NCI-H510A treated with DMSO at 0.1 percent for 48 hours (cell line): ENCODE results near the gene TTI1.

ENCODE experiments used
- DNase-seq: peaks from one replicate; lab custom pipeline; 2025; lab: John Stamatoyannopoulos, UW

The TTI1 gene

GRCh38 chr20:37987602-37988290 lies 45.5 kb downstream of the TTI1 start:
- no peak for DNase-seq

GRCh38 chr20:37986873-37987601 lies 46.2 kb downstream of the TTI1 start:
- no peak for DNase-seq

- no peak for DNase-seq
These were observed 47.0 kb downstream of the TTI1 start for GRCh38 chr20:37986044-37986858.

GRCh38 chr20:37984018-37984785 lies 49.1 kb downstream of the TTI1 start:
- no peak for DNase-seq

- no peak for DNase-seq
These were observed 50.0 kb downstream of the TTI1 start for GRCh38 chr20:37983286-37983685.

GRCh38 chr20:37981568-37981967 lies 51.7 kb downstream of the TTI1 start:
- no peak for DNase-seq

GRCh38 chr20:37980876-37981275 lies 52.4 kb downstream of the TTI1 start:
- DNase-seq = no peak

- DNase-seq = no peak
These were observed 52.9 kb downstream of the TTI1 start for GRCh38 chr20:37980383-37980782.

GRCh38 chr20:37979021-37979985 lies 54.0 kb downstream of the TTI1 start:
- DNase-seq = no peak

GRCh38 chr20:37977786-37978185 lies 55.5 kb downstream of the TTI1 start:
- DNase-seq = no peak

- no peak for DNase-seq
These were observed 55.9 kb downstream of the TTI1 start for GRCh38 chr20:37977338-37977737.

GRCh38 chr20:37976887-37977286 lies 56.4 kb downstream of the TTI1 start:
- no peak for DNase-seq

- DNase-seq = no peak
These were observed 60.0 kb downstream of the TTI1 start for GRCh38 chr20:37973059-37973910.

- DNase-seq = no peak
These were observed 60.8 kb downstream of the TTI1 start for GRCh38 chr20:37972256-37973058.

GRCh38 chr20:37971561-37972127 lies 61.6 kb downstream of the TTI1 start:
- DNase-seq = no peak

GRCh38 chr20:37970856-37971245 lies 62.4 kb downstream of the TTI1 start:
- DNase-seq = no peak

GRCh38 chr20:37969949-37970855 lies 63.1 kb downstream of the TTI1 start:
- DNase-seq = no peak
